GM23338 (cell line): ENCODE measurements around the gene HSPA14. TPM values are rescaled to one million over a fixed set of nuclear protein-coding genes. Genes with fewer than 3 reads are reported as not detected.

Source experiments
- ATAC-seq: fragments of 200-7000 bp; cut with Tn5 transposase; 3 replicates; pipeline ENCODE4 v1.9.1; 2020
- DNase-seq: peaks from one replicate; pipeline ENCODE4 v3.0.0-alpha.2; 2015; ENCODE audit warnings: low spot score
- H2AFZ ChIP-seq: fragments of 200-600 bp; sonication (generic); 2 replicates; pipeline ENCODE4 v1.8.0; 2016; ENCODE audit warnings: antibody characterized with exemption, mild to moderate bottlenecking, moderate library complexity
- H3F3A ChIP-seq: fragments of 200-600 bp; sonication (generic); replicated peaks from 2 replicates; pipeline ENCODE4 v1.8.0; 2017; ENCODE audit warnings: antibody characterized with exemption, mixed run types, low read depth
- H3K27ac ChIP-seq: fragments of 200-600 bp; sonication (generic); 2 replicates; pipeline ENCODE4 v1.6.1; 2016; ENCODE audit warnings: low read depth
- H3K27me3 ChIP-seq: fragments of 200-600 bp; sonication (generic); 2 replicates; pipeline ENCODE4 v1.8.0; 2016; ENCODE audit warnings: mild to moderate bottlenecking, mixed run types, moderate library complexity; ENCODE audit not compliant: insufficient read depth
- H3K36me3 ChIP-seq: fragments of 200-600 bp; sonication (generic); 2 replicates; pipeline ENCODE4 v1.8.0; 2016; ENCODE audit warnings: mild to moderate bottlenecking; ENCODE audit not compliant: insufficient read depth
- H3K4me1 ChIP-seq: fragments of 200-600 bp; sonication (generic); 2 replicates; pipeline ENCODE4 v1.8.0; 2016; ENCODE audit warnings: mild to moderate bottlenecking, moderate library complexity; ENCODE audit not compliant: insufficient read depth
- H3K4me2 ChIP-seq: fragments of 200-600 bp; sonication (generic); 2 replicates; pipeline ENCODE4 v1.7.1; 2017; ENCODE audit warnings: mixed run types
- H3K4me3 ChIP-seq: fragments of 200-600 bp; sonication (generic); 2 replicates; pipeline ENCODE4 v1.6.1; 2016; ENCODE audit warnings: mixed run types
- H3K79me2 ChIP-seq: fragments of 200-600 bp; sonication (generic); replicated peaks from 2 replicates; pipeline ENCODE4 v1.8.0; 2017; ENCODE audit warnings: mild to moderate bottlenecking; ENCODE audit not compliant: insufficient read depth
- H3K9me2 ChIP-seq: fragments of 200-600 bp; sonication (generic); 2 replicates; pipeline ENCODE4 v1.8.0; 2017; ENCODE audit not compliant: insufficient read depth
- H4K20me1 ChIP-seq: fragments of 200-600 bp; sonication (generic); replicated peaks from 2 replicates; pipeline ENCODE4 v1.8.0; 2017; ENCODE audit warnings: mild to moderate bottlenecking; ENCODE audit not compliant: insufficient read depth
- H3K27ac Mint-ChIP-seq: 2 replicates; pipeline ENCODE4 v1.8.0; 2020; ENCODE audit warnings: inconsistent platforms, mild to moderate bottlenecking, moderate library complexity, mixed read lengths
- H3K27me3 Mint-ChIP-seq: 3 replicates; pipeline ENCODE4 v1.8.0; 2022; ENCODE audit warnings: low read depth, mild to moderate bottlenecking, moderate library complexity, mixed read lengths, inconsistent platforms; ENCODE audit not compliant: insufficient read depth, poor library complexity
- H3K36me3 Mint-ChIP-seq: 3 replicates; pipeline ENCODE4 v1.8.0; 2021; ENCODE audit warnings: low read depth, mild to moderate bottlenecking, inconsistent platforms, moderate library complexity, mixed read lengths
- H3K4me1 Mint-ChIP-seq: 3 replicates; pipeline ENCODE4 v1.8.0; 2020; ENCODE audit warnings: mild to moderate bottlenecking, inconsistent platforms, mixed read lengths
- H3K4me3 Mint-ChIP-seq: 3 replicates; pipeline ENCODE4 v1.8.0; 2021; ENCODE audit warnings: moderate library complexity, mild to moderate bottlenecking, inconsistent platforms, mixed read lengths
- H3K9me3 Mint-ChIP-seq: 3 replicates; pipeline ENCODE4 v1.8.0; 2020; ENCODE audit warnings: moderate library complexity, mild to moderate bottlenecking, inconsistent platforms, mixed read lengths
- POLR2AphosphoS5 ChIP-seq: IDR thresholded peaks from 2 replicates; pipeline ENCODE4 v1.6.1; 2016; ENCODE audit warnings: antibody characterized with exemption, low read depth
- REST ChIP-seq: IDR thresholded peaks from one replicate; pipeline ENCODE4 v1.6.1; 2018; ENCODE audit warnings: antibody characterized with exemption; ENCODE audit not compliant: unreplicated experiment
- STAT1 ChIP-seq: IDR thresholded peaks from one replicate; pipeline ENCODE4 v1.6.1; 2016; ENCODE audit warnings: antibody characterized with exemption; ENCODE audit not compliant: unreplicated experiment
- ZNF331 ChIP-seq: fragments of 250-450 bp; sonication (Bioruptor Pico); IDR thresholded peaks from 2 replicates; pipeline ENCODE4 v1.5.0; 2020; ENCODE audit warnings: low read depth, mild to moderate bottlenecking, moderate library complexity
- ZNF462 ChIP-seq: fragments of 250-450 bp; sonication (Bioruptor Pico); IDR thresholded peaks from 2 replicates; pipeline ENCODE4 v1.5.0; 2020; ENCODE audit warnings: mild to moderate bottlenecking, moderate library complexity
- polyA plus RNA-seq: library from polyadenylated mRNA; unstranded; fragments of >200 nt; fragmentation: Nextera tagmentation; extraction: Ambion mirVana; gene quantifications from 2 replicates; pipeline ENCODE4 v1.2.1, GENCODE V29; 2016
- total RNA-seq: library from RNA; depleted of rRNA; stranded (reverse); fragments of >200 nt; shearing (Covaris generic); gene quantifications from 2 replicates; pipeline ENCODE4 v1.2.3, GENCODE V29; 2014

The HSPA14 gene
- total and polyA plus RNA-seq, 2 experiments from 2014 or later = 32.4 to 46.5 TPM

GRCh38 chr10:14826076-14826829 lies 11.9 kb upstream of the HSPA14 start (continued):
- no peak for TF ChIP-seq ZNF462 (CRISPR knock-in tag)

- no peaks in the 10 kb centered on the region; the same call in 2 of the 3 replicates for H3K9me3 Mint-ChIP-seq
- Histone ChIP-seq H3K4me2 (no peak overlapping the region), H3K27ac (no peak overlapping the region), H3K4me3 (no peak overlapping the region), H3K27me3 (no peaks in the 10 kb centered on the region), H3K36me3 (no peaks in the 10 kb centered on the region), H3F3A (no peaks in the 10 kb centered on the region), H2AFZ (no peak overlapping the region), H3K79me2 (no peaks in the 10 kb centered on the region), H3K9me2 (no peaks in the 10 kb centered on the region), H3K4me1 (no peaks in the 10 kb centered on the region), H4K20me1 (no peaks in the 10 kb centered on the region)
- H3K27me3 Mint-ChIP-seq = peaks cover 4% of the 10 kb centered on the region
- peaks cover 13% of the 10 kb centered on the region for H3K4me1 Mint-ChIP-seq
- no peak for ATAC-seq
- no peak overlapping the region for H3K4me3 Mint-ChIP-seq
- DNase-seq = no peak
- no peak overlapping the region for H3K27ac Mint-ChIP-seq
- no peaks in the 10 kb centered on the region for H3K36me3 Mint-ChIP-seq
- no peak for TF ChIP-seq ZNF331 (CRISPR knock-in tag)
- TF ChIP-seq POLR2AphosphoS5 = no peak
- TF ChIP-seq ZNF462 (CRISPR knock-in tag) = no peak
- TF ChIP-seq STAT1 = no peak
- TF ChIP-seq REST = no peak
Measured at GRCh38 chr10:14833106-14833505, 5.0 kb upstream of the HSPA14 start.
